Parathyroid adenoma (tissue), 2 donors: ENCODE results near the gene ILF3.

Source experiments
- H2AFZ ChIP-seq: fragments of 300-600 bp; sonication (generic); one replicate; pipeline ENCODE4 v1.7.0; 2017; ENCODE audit warnings: antibody characterized with exemption, mild to moderate bottlenecking
- H3K27ac ChIP-seq: fragments of 300-600 bp; sonication (generic); one replicate; pipeline ENCODE4 v1.7.0; 2017
- H3K27me3 ChIP-seq: fragments of 300-600 bp; sonication (generic); one replicate; pipeline ENCODE4 v1.7.0; 2017; ENCODE audit warnings: low read length; ENCODE audit not compliant: control insufficient read depth, insufficient read depth
- H3K36me3 ChIP-seq: fragments of 300-600 bp; sonication (generic); one replicate; pipeline ENCODE4 v1.7.0; 2017; ENCODE audit warnings: low read length; ENCODE audit not compliant: control insufficient read depth, insufficient read depth
- H3K4me1 ChIP-seq: fragments of 300-600 bp; sonication (generic); one replicate; pipeline ENCODE4 v1.7.0; 2017; ENCODE audit warnings: control low read depth
- H3K4me2 ChIP-seq: fragments of 300-600 bp; sonication (generic); one replicate; pipeline ENCODE4 v1.7.0; 2017; ENCODE audit warnings: low read length
- H3K4me3 ChIP-seq: fragments of 300-600 bp; sonication (generic); one replicate; pipeline ENCODE4 v1.7.0; 2017; ENCODE audit warnings: low read depth, low read length
- H3K79me2 ChIP-seq: fragments of 300-600 bp; sonication (generic); one replicate; pipeline ENCODE4 v1.7.0; 2017; ENCODE audit warnings: control low read depth
- H3K9ac ChIP-seq: fragments of 300-600 bp; sonication (generic); one replicate; pipeline ENCODE4 v1.7.0; 2017; ENCODE audit warnings: mild to moderate bottlenecking
- H3K9me3 ChIP-seq: fragments of 300-600 bp; sonication (generic); one replicate; pipeline ENCODE4 v1.7.0; 2017; ENCODE audit warnings: low read length; ENCODE audit not compliant: control insufficient read depth
- CTCF ChIP-seq: fragments of 300-600 bp; sonication (generic); IDR thresholded peaks from one replicate; pipeline ENCODE4 v1.7.0; 2017; ENCODE audit warnings: antibody characterized with exemption, mild to moderate bottlenecking
- donor health status: primary hyperparathyroidism.

The ILF3 gene

GRCh38 chr19:10740798-10741197 is 86.7 kb downstream of the ILF3 start:
- peaks cover 81% of the 10 kb centered on the region for H3K79me2 ChIP-seq
- H3K27ac ChIP-seq: no peak overlapping the region
- no peaks in the 10 kb centered on the region for H3K36me3 ChIP-seq
- H3K4me2 ChIP-seq: no peak overlapping the region
- no peak overlapping the region for H3K4me3 ChIP-seq
- no peaks in the 10 kb centered on the region for H3K9me3 ChIP-seq
- no peak overlapping the region for H3K9ac ChIP-seq
- no peaks in the 10 kb centered on the region for H3K27me3 ChIP-seq
- no peak for TF ChIP-seq CTCF
- H2AFZ ChIP-seq: no peak overlapping the region
- no peaks in the 10 kb centered on the region for H3K4me1 ChIP-seq
